GM18909 (cell line): ENCODE data around the gene CELSR2.

ENCODE experiments used
- ATAC-seq: cut with Tn5 transposase; IDR thresholded peaks from one replicate; pipeline ENCODE4 v1.9.1; 2021; ENCODE audit warnings: mild to moderate bottlenecking; ENCODE audit not compliant: unreplicated experiment, poor library complexity

The CELSR2 gene

GRCh38 chr1:109263234-109263596, 13.9 kb downstream of the CELSR2 start:
- peak; percentile 13 for ATAC-seq

DNA sequence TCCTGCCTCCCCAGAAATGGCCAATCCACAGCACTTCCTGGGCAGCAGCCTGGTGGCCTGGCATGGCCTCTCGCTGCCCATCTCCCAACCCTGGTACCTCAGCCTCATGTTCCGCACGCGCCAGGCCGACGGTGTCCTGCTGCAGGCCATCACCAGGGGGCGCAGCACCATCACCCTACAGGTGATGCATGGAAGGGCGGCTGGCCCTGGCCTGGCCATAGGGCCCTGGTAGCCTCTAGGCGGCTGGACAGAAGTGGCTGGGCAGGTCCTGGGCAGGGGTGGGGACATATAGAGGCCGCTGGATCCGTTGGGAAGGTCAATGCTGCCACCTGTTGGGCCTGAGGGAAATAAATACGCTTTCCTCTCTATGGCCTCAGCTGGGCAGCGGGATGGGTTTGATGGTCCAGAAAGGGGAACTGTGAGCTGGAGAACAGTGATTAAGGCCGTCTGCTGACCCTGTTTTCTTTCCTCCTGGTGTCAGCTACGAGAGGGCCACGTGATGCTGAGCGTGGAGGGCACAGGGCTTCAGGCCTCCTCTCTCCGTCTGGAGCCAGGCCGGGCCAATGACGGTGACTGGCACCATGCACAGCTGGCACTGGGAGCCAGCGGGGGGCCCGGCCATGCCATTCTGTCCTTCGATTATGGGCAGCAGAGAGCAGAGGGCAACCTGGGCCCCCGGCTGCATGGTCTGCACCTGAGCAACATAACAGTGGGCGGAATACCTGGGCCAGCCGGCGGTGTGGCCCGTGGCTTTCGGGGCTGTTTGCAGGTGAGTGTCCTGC, 14.4 kb downstream of the CELSR2 start:
- peak; percentile 74 for ATAC-seq

- ATAC-seq: no peak
Observed at GRCh38 chr1:109264379-109264755, 15.0 kb downstream of the CELSR2 start.

DNA sequence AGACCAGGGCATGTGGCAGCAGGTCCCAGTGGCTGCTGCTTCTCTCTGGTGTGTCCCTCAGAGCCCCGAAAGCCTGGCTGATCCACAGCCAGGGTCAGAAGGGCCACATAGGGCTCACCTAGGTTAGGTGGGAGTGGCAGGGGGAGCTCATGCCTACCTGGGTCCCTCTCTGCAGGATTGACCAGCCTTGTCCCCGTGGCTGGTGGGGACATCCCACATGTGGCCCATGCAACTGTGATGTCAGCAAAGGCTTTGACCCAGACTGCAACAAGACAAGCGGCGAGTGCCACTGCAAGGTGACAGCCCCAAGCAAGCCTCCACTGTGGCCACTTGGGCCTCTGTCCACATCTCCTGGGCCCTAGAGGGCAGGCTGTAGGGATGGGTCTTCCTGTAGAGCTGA, 15.7 kb downstream of the CELSR2 start:
- ATAC-seq: no peak

DNA sequence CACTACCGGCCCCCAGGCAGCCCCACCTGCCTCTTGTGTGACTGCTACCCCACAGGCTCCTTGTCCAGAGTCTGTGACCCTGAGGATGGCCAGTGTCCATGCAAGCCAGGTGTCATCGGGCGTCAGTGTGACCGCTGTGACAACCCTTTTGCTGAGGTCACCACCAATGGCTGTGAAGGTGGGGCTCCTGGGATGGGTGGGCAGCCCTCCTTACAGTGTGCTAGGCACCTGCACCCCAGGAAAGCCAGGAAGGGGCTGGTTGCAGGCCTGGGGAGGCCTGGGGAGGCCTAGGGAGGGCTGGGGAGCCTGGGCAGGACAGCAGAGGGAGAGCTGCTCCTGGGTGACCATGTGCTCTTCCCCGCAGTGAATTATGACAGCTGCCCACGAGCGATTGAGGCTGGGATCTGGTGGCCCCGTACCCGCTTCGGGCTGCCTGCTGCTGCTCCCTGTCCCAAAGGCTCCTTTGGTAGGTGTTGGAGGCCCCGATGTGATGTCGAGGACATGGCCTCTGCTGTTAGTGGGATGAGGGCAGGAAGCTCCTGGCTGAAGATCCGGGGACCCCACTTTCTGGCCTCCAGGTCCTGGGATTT, 16.5 kb downstream of the CELSR2 start:
- ATAC-seq: no peak

DNA sequence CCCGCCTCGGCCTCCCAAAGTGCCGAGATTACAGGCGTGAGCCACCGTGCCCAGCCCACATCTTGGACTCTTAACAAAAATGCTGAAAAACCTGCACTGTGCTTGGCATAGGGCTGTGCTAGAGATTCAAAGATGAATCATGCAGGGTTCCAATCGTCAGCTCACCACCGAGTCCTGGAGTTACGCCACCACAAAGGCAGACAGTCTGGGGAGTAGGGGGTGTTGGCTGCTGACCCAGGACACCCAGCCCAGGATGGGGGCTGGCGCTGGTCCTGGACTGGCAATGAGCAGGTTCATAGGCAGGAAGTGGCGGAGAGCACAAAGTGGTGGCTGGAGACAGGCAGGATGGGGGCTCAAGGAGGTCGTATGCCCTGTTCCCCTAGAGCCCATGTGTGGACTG, 17.6 kb downstream of the CELSR2 start:
- ATAC-seq: no peak

- no peak for ATAC-seq
Observed at GRCh38 chr1:109267743-109268300, 18.5 kb downstream of the CELSR2 start.

DNA sequence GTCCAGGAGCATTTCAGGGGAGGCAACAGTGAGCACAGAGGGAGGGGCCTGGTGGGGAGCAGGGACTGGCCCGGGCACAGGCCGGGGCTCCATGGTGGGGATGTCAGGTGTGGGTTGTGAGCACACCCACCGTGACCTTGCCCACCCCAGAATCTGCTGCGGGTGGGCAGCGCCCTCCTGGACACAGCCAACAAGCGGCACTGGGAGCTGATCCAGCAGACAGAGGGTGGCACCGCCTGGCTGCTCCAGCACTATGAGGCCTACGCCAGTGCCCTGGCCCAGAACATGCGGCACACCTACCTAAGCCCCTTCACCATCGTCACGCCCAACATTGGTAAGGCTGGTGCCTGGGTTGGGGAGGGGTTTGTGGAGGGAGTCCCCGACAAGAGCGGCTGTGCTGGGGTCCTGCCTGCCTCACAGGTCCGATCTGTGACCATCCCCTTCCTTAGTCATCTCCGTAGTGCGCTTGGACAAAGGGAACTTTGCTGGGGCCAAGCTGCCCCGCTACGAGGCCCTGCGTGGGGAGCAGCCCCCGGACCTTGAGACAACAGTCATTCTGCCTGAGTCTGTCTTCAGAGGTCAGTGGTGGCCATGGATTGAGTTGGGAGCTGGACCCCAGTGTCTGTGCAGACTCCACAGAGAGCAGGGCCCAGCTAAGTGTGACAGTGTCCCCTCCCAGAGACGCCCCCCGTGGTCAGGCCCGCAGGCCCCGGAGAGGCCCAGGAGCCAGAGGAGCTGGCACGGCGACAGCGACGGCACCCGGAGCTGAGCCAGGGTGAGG, 19.3 kb downstream of the CELSR2 start:
- no peak for ATAC-seq

GRCh38 chr1:109269212-109269980, 20.1 kb downstream of the CELSR2 start:
- ATAC-seq: no peak

DNA sequence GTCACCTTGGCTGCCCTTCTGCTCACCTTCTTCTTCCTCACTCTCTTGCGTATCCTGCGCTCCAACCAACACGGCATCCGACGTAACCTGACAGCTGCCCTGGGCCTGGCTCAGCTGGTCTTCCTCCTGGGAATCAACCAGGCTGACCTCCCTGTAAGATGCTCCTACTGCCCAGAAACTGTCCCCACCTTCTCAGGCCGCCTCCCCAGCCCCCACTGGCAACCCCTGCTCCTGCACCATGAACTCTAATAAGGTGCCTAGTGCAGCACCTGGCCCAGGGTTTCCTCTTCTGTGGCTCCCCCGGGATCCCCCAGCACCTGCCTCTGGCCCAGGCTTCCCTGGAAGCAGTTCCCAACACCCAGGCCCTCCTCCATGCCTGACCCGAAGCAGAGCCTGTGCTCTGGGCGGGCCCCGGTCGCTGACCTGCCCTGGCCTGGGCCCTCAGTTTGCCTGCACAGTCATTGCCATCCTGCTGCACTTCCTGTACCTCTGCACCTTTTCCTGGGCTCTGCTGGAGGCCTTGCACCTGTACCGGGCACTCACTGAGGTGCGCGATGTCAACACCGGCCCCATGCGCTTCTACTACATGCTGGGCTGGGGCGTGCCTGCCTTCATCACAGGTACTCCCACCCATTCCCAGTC, 20.8 kb downstream of the CELSR2 start:
- no peak for ATAC-seq

- no peak for ATAC-seq
Observed at GRCh38 chr1:109270623-109271317, 21.4 kb downstream of the CELSR2 start.

DNA sequence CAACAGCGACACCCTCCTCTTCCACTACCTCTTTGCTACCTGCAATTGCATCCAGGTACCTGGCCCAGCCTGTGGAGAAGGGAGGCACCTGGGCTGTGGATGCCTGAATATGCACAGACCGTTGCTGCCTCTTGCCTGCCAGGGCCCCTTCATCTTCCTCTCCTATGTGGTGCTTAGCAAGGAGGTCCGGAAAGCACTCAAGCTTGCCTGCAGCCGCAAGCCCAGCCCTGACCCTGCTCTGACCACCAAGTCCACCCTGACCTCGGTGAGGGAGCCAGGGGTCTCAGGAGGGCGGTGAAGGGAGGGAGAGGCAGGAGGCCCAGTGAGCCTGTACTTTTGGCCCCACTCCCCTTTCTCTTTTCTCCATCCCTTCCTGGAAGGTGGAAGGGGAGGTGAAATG, 22.1 kb downstream of the CELSR2 start:
- no peak for ATAC-seq

DNA sequence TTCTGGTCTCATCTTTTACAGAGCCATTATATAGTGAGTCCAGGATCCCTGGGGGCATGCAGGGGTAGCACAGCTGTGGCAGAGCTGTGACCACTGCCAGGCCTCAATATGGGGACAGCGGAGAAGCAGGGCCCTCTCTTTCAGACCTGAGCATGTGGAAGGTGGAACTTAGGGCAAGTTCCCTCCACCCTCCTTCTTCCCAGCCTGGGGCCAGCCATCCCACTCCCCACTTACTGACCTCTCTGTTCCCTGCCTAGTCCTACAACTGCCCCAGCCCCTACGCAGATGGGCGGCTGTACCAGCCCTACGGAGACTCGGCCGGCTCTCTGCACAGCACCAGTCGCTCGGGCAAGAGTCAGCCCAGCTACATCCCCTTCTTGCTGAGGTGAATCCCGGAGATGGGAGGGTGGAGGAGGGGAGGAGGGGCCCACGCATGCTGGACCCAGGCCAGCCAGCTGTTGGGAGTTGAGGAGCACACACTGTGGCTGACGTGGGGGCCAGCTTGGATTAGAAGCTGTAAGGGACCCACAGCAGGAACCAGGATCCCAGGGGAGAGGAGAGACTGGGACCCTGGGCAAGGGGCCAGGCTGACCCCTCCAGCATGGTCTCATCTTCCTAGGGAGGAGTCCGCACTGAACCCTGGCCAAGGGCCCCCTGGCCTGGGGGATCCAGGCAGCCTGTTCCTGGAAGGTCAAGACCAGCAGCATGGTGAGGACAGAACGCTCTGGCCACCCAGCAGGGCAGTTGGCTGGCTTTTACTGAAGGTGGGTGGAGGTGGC, 22.9 kb downstream of the CELSR2 start:
- no peak for ATAC-seq

DNA sequence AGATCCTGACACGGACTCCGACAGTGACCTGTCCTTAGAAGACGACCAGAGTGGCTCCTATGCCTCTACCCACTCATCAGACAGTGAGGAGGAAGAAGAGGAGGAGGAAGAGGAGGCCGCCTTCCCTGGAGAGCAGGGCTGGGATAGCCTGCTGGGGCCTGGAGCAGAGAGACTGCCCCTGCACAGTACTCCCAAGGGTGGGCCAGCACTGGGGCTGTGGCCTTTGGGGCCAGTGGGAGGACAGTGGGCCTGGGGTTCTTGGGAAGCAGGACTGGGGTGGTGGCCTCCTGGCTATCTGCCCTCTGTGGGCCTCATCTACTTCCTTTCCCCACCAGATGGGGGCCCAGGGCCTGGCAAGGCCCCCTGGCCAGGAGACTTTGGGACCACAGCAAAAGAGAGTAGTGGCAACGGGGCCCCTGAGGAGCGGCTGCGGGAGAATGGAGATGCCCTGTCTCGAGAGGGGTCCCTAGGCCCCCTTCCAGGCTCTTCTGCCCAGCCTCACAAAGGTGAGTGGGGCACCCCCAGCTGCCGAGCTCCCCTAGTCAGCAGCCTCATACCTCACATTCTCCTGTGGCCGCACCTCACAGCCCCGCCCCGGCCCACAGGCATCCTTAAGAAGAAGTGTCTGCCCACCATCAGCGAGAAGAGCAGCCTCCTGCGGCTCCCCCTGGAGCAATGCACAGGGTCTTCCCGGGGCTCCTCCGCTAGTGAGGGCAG, 23.6 kb downstream of the CELSR2 start:
- no peak for ATAC-seq

GRCh38 chr1:109273570-109274288, 24.4 kb downstream of the CELSR2 start:
- no peak for ATAC-seq

- no peak for ATAC-seq
Observed at GRCh38 chr1:109274533-109275476, 25.5 kb downstream of the CELSR2 start.
